Measurements from ENCODE around the gene CDC42SE1.

Gene CDC42SE1

GRCh38 chr1:151059109-151060006 lies at the start of gene CDC42SE1:
Gene CDC42SE1 (minus strand): TSS chr1:151059622. CDS start chr1:151055730, 3,892 bp downstream.
- peak; percentile 81 for DNase-seq (ENCODE audit: low read depth)

GRCh38 chr1:151108331-151108730 lies 48.9 kb upstream of the CDC42SE1 start:
- no peak for DNase-seq (ENCODE audit: low read depth)

GRCh38 chr1:151106894-151107293 lies 47.5 kb upstream of the CDC42SE1 start:
- peak; percentile 54 for DNase-seq (ENCODE audit: low read depth)

- DNase-seq (ENCODE audit: low read depth): no peak
These were observed 45.2 kb upstream of the CDC42SE1 start for GRCh38 chr1:151104630-151105029.

- DNase-seq (ENCODE audit: low read depth): no peak
These were observed 38.7 kb upstream of the CDC42SE1 start for GRCh38 chr1:151098126-151098525.

- DNase-seq (ENCODE audit: low read depth): peak; percentile 8
These were observed 38.0 kb upstream of the CDC42SE1 start for GRCh38 chr1:151097426-151097825.

- DNase-seq (ENCODE audit: low read depth): no peak
These were observed 26.6 kb upstream of the CDC42SE1 start for GRCh38 chr1:151085953-151086559.

GRCh38 chr1:151072224-151072623 lies 12.8 kb upstream of the CDC42SE1 start:
- no peak for DNase-seq (ENCODE audit: low read depth)

- peak; percentile 94 for DNase-seq (ENCODE audit: low read depth)
These were observed 11.3 kb upstream of the CDC42SE1 start, which contains the start of gene GABPB2 for GRCh38 chr1:151070474-151071276. Gene GABPB2 (plus strand): TSS chr1:151070761. CDS start chr1:151088190, 17,429 bp downstream.

- DNase-seq (ENCODE audit: low read depth): no peak
These were observed 9.7 kb upstream of the CDC42SE1 start for GRCh38 chr1:151069103-151069486.

- no peak for DNase-seq (ENCODE audit: low read depth)
These were observed 7.8 kb upstream of the CDC42SE1 start for GRCh38 chr1:151067185-151067584.

GRCh38 chr1:151065089-151065645 lies 5.7 kb upstream of the CDC42SE1 start:
- no peak for DNase-seq (ENCODE audit: low read depth)

- DNase-seq (ENCODE audit: low read depth): peak; percentile 90
These were observed 3.4 kb upstream of the CDC42SE1 start for GRCh38 chr1:151062741-151063371.

- no peak for DNase-seq (ENCODE audit: low read depth)
These were observed 2.3 kb upstream of the CDC42SE1 start for GRCh38 chr1:151061704-151062103.

GRCh38 chr1:151060657-151061421 lies 1.4 kb upstream of the CDC42SE1 start:
- DNase-seq (ENCODE audit: low read depth): no peak

- DNase-seq (ENCODE audit: low read depth): peak; percentile 62
These were observed 710 bp upstream of the CDC42SE1 start, which contains the start of gene MLLT11 for GRCh38 chr1:151060007-151060656. Gene MLLT11 (plus strand): TSS chr1:151060397. CDS start chr1:151067225, 6,828 bp downstream.

GRCh38 chr1:151058692-151059091 lies 730 bp downstream of the CDC42SE1 start:
- DNase-seq (ENCODE audit: low read depth): no peak

- no peak for DNase-seq (ENCODE audit: low read depth)
These were observed 3.3 kb downstream of the CDC42SE1 start for GRCh38 chr1:151056149-151056548.

- no peak for DNase-seq (ENCODE audit: low read depth)
These were observed 3.8 kb downstream of the CDC42SE1 start for GRCh38 chr1:151055581-151055980.

- DNase-seq (ENCODE audit: low read depth): no peak
These were observed 4.4 kb downstream of the CDC42SE1 start for GRCh38 chr1:151054971-151055547.

Data from EH (cell line).